OCI-M2 (cell line): ENCODE measurements around the gene ZNF81.
"Not testable (repeated sequence)": the region's sequence is repeated elsewhere in the genome, so short reads cannot be mapped to it uniquely, and the experiment has no call there.

Experiments
- DNase-seq: peaks from one replicate; lab custom pipeline; 2025; ENCODE audit not compliant: unreplicated experiment; lab: John Stamatoyannopoulos, UW

The ZNF81 gene

GRCh38 chrX:47931970-47932369, 95.3 kb downstream of the ZNF81 start:
- not testable (repeated sequence) for DNase-seq

GRCh38 chrX:47933946-47934345, 97.2 kb downstream of the ZNF81 start:
- no peak for DNase-seq

DNA sequence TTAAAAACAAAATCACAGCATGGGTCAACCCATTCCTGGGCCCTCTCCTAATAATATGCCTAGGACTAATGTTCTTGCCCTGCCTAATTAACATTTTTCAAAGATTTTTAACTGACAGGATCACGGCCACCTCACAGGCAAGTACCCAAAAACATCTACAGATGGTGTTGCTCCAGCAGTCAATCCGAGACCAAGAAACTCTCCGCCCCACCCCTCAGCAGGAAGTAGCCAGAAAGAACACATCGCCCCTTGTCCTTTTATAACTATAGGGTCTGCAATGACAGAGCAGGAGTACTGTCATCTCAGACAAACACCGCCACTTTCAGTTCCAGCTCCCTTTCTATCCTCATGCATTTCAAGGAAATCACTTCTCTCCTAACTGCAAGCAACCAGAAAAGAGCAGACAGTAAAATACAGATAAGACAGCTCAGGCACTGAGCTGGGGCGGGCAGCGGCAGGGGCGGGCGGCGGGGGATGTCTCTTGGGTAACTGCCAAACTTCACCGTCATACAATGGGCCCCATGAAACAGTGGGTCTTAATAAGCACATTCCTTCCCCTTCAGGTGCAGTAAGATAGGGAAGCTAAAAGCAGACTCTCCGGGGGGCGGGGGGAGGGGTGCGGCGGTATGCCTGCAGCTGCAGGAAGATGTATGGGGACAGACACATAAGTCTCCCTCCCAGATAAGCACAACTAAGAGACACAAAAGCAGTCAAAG, 99.7 kb downstream of the ZNF81 start:
- peak; percentile 42 for DNase-seq

GRCh38 chrX:47936940-47937317, 100.2 kb downstream of the ZNF81 start:
- no peak for DNase-seq

DNA sequence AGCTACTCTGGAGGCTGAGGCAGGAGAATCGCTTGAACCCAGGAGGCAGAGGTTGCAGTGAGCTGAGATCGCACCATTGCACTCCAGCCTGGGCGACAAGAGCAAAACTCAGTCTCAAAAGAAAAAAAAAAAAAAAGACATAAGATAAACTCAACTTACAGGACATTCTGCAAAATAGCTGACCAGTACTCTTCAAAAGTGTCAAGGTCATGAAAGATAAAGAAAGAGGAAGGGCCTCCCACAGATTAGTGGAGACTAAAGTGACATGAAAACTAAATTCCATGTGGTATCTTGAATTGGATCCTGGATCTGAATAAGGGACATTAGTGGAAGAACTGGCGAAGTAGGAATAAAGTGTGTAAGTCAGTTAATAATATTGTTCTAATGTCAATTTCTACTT, 103.7 kb downstream of the ZNF81 start:
- no peak for DNase-seq

GRCh38 chrX:47941423-47941822, 104.7 kb downstream of the ZNF81 start:
- no peak for DNase-seq

GRCh38 chrX:47955295-47955694, 118.6 kb downstream of the ZNF81 start:
- not testable (repeated sequence) for DNase-seq

- no peak for DNase-seq
These were observed 119.3 kb downstream of the ZNF81 start for GRCh38 chrX:47956016-47956415.

GRCh38 chrX:47958206-47958605, 121.5 kb downstream of the ZNF81 start:
- DNase-seq = not testable (repeated sequence)

GRCh38 chrX:47958761-47959342, 122.2 kb downstream of the ZNF81 start:
- no peak for DNase-seq

DNA sequence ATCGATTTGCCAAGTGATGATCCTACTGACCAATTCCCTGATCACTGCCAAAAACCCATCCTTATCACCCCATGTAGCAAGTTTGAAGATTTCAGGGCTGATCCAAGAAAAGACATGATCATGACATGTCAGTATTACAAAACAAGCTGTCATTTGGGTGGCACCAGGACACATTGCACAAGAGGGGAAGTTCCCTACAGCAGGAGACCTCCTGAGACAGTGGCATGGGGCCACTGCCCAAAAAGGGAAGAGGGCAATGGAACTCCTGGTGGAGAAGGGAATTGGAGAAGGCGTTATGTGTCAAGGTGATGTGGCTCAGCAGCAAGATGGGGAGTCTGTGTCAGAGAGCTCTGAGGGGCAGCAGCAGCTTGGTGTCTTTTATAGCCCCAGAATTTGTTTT, 123.7 kb downstream of the ZNF81 start:
- no peak for DNase-seq

DNA sequence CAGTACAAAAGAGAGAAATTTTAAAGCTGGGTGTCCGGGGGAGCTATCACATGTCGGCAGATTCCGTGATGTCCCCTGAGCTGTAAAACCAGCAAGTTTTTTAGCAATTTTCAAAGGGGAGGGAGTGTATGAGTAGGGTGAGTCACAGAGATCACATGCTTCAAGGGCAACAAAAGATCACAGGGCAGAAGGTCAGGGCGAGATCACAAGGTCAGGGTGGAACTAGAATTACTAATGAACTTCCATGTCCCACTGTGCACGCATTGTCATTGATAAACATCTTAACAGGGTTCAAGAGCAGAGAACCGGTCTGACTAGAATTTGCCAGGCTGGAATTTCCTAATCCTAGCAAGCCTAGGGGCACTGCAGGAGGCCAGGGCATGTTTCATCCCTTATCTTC, 125.1 kb downstream of the ZNF81 start:
- DNase-seq = not testable (repeated sequence)

DNA sequence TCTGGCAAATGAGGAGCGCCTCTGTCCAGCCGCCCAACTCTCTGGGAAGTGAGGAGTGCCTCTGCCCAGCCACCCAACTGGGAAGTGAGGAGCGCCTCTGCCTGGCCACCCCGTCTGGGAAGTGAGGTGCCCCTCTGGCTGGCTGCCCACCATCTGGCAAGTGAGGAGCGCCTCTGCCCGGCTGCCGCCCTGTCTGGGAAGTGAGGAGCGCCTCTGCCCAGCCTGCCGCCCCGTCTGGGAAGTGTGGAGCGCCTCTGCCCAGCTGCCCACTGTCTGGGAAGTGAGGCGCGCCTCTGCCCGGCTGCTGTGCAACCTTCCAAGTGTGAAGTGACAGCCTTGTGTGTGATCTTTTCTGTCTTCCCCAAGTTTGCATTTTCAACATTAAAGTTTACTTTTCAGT, 128.8 kb downstream of the ZNF81 start:
- DNase-seq = not testable (repeated sequence)
